Sigmoid colon (tissue), 7 donors: ENCODE data around the gene PHLPP1. TPM values are rescaled to one million over a fixed set of nuclear protein-coding genes. Genes with fewer than 3 reads are reported as not detected.

ENCODE experiments used
- DNase-seq: peaks from one replicate; pipeline ENCODE4 v3.0.0-alpha.2; 2019
- H3K27ac ChIP-seq, 4 donors: fragments of 200-600 bp; sonication (generic); one replicate each; pipeline ENCODE4 v1.5.1; 2016 to 2019; ENCODE audit warnings: mild to moderate bottlenecking in 1 of 4
- H3K27me3 ChIP-seq, 3 donors: fragments of 200-600 bp; sonication (generic); one replicate each; pipeline ENCODE4 v1.5.1; 2019; ENCODE audit warnings: mild to moderate bottlenecking in 1 of 3
- H3K36me3 ChIP-seq, 4 donors: fragments of 200-600 bp; sonication (generic); one replicate each; pipeline ENCODE4 v1.5.1; 2016 to 2019
- H3K4me1 ChIP-seq, 4 donors: fragments of 200-600 bp; sonication (generic); one replicate each; pipeline ENCODE4 v1.5.1; 2017 to 2019
- H3K4me3 ChIP-seq, 4 donors: fragments of 200-600 bp; sonication (generic); one replicate each; pipeline ENCODE4 v1.5.1; 2017 to 2019; ENCODE audit warnings: mild to moderate bottlenecking in 2 of 4, moderate library complexity in 1 of 4
- H3K9me3 ChIP-seq, 4 donors: fragments of 200-600 bp in 3 of 4; sonication (generic) in 3 of 4; one replicate each; pipeline versions ENCODE4 v1.5.1 to v1.6.1; 2013 to 2019
- CTCF ChIP-seq, 4 experiments: fragments of 450-650 bp in 3 of 4; fragments of 200-600 bp in 1 of 4; IDR thresholded peaks; one replicate each; pipeline ENCODE4 v1.5.1; 2016 to 2019; ENCODE audit warnings: antibody characterized with exemption in 4 of 4, mild to moderate bottlenecking in 3 of 4, moderate library complexity in 2 of 4
- EP300 ChIP-seq, 4 donors: sonication (generic); formaldehyde crosslinking; IDR thresholded peaks; one replicate each; pipeline ENCODE4 v1.6.1; 2017; ENCODE audit warnings: antibody characterized with exemption in 4 of 4
- POLR2A ChIP-seq, 2 donors: fragments of 450-650 bp; IDR thresholded peaks; one replicate each; pipeline ENCODE4 v1.6.1; 2016; ENCODE audit warnings: antibody characterized with exemption in 2 of 2, mild to moderate bottlenecking in 2 of 2, moderate library complexity in 2 of 2
- POLR2AphosphoS5 ChIP-seq, 4 donors: sonication (generic); formaldehyde crosslinking; IDR thresholded peaks; one replicate each; pipeline ENCODE4 v1.6.1; 2017; ENCODE audit warnings: antibody characterized with exemption in 4 of 4
- WGBS, 2 donors: extraction: QIAGEN DNeasy Blood & Tissue Kit; methylation state at CpG; one replicate each; pipeline ENCODE4 v1.1.7; 2013; 5-methylcytosine and 5-hydroxymethylcytosine counted together
- intact Hi-C: fragments of 100-400 bp; cut with DNase I; formaldehyde crosslinking; loops from one replicate; pipeline ENCODE4 v1.15.1; 2023
- polyA plus RNA-seq, 3 donors: library from polyadenylated mRNA; stranded (reverse); fragments of 200-250 nt; gene quantifications; one replicate each; pipeline ENCODE4 v1.2.3, GENCODE V29; 2013
- total RNA-seq, 4 donors: library from RNA; depleted of rRNA; stranded (reverse); fragments of >200 nt; gene quantifications; one replicate each; pipeline ENCODE4 v1.1.0, GENCODE V29; 2016
- donor health status: healthy with polysubstance abuse.
- donor health status: Bipolar disorder and iron deficiency.
- donor health status: healthy.

Gene PHLPP1
- total and polyA plus RNA-seq, 7 donors = 4.2 to 18.6 (median 7.1) TPM

- intact Hi-C loops = no loop called here
- no peak overlapping the region for H3K27ac ChIP-seq
- H3K36me3 ChIP-seq = peaks cover 0 to 38% (median 8%) of the 10 kb centered on the region in 4 donors
- no peak for DNase-seq
- H3K4me3 ChIP-seq = no peak overlapping the region
- no peaks in the 10 kb centered on the region for H3K27me3 ChIP-seq
- no peak for TF ChIP-seq POLR2A (IDR thresholded peaks at IDR 0.05)
- no peak for TF ChIP-seq POLR2AphosphoS5 (IDR thresholded peaks at IDR 0.05)
- TF ChIP-seq EP300 (IDR thresholded peaks at IDR 0.05) = no peak
- TF ChIP-seq CTCF (IDR thresholded peaks at IDR 0.05) = no peak
- H3K4me1 ChIP-seq = peaks cover 0 to 8% (median 6%) of the 10 kb centered on the region in 4 donors
- no peaks in the 10 kb centered on the region for H3K9me3 ChIP-seq
- 97% methylated on average over 42 of the region's 42 CpGs for WGBS, 2 donors
These were observed 263.1 kb downstream of the PHLPP1 start for GRCh38 chr18:62978251-62979049.

GRCh38 chr18:62979176-62979575 is 263.8 kb downstream of the PHLPP1 start:
- intact Hi-C loops = no loop called here
- TF ChIP-seq EP300 (IDR thresholded peaks at IDR 0.05) = no peak
- TF ChIP-seq POLR2AphosphoS5 (IDR thresholded peaks at IDR 0.05) = no peak
- TF ChIP-seq POLR2A (IDR thresholded peaks at IDR 0.05) = no peak
- no peak for TF ChIP-seq CTCF (IDR thresholded peaks at IDR 0.05)
- DNase-seq = no peak
- Histone ChIP-seq H3K4me3 (no peak overlapping the region), H3K9me3 (no peaks in the 10 kb centered on the region), H3K27me3 (no peaks in the 10 kb centered on the region), H3K36me3 (peaks cover 0 to 38% (median 8%) of the 10 kb centered on the region in 4 donors), H3K4me1 (peaks cover 0 to 8% (median 6%) of the 10 kb centered on the region in 4 donors), H3K27ac (no peak overlapping the region)
- WGBS, 2 donors = 54 to 66% methylated on average over 13 of the region's 13 CpGs

- Histone ChIP-seq H3K27me3 (no peaks in the 10 kb centered on the region), H3K9me3 (no peaks in the 10 kb centered on the region), H3K36me3 (peaks cover 0 to 38% (median 8%) of the 10 kb centered on the region in 4 donors), H3K27ac (no peak overlapping the region), H3K4me1 (peaks cover 0 to 8% (median 6%) of the 10 kb centered on the region in 4 donors), H3K4me3 (no peak overlapping the region)
- no peak for DNase-seq
- 70 to 78% methylated on average over 4 of the region's 4 CpGs for WGBS, 2 donors
- intact Hi-C loops = loop anchor here (10.0 kb wide), 1 partner anchor 795 kb away; the partner anchor contains the start of genes PIGN and RELCH
- TF ChIP-seq CTCF (IDR thresholded peaks at IDR 0.05) (no peak), POLR2A (IDR thresholded peaks at IDR 0.05) (no peak), EP300 (IDR thresholded peaks at IDR 0.05) (no peak), POLR2AphosphoS5 (IDR thresholded peaks at IDR 0.05) (no peak)
These were observed 264.6 kb downstream of the PHLPP1 start for GRCh38 chr18:62979900-62980299.

- H3K4me1 ChIP-seq = peaks cover 0 to 8% (median 6%) of the 10 kb centered on the region in 4 donors
- TF ChIP-seq EP300 (IDR thresholded peaks at IDR 0.05) (no peak), POLR2A (IDR thresholded peaks at IDR 0.05) (no peak), POLR2AphosphoS5 (IDR thresholded peaks at IDR 0.05) (no peak), CTCF (IDR thresholded peaks at IDR 0.05) (no peak)
- intact Hi-C loops = loop anchor here (10.0 kb wide), 1 partner anchor 797 kb away; the partner anchor contains the start of genes PIGN and RELCH
- H3K27ac ChIP-seq = no peak overlapping the region
- peaks cover 0 to 22% (median 8%) of the 10 kb centered on the region in 4 donors for H3K36me3 ChIP-seq
- no peak for DNase-seq
- H3K4me3 ChIP-seq = no peak overlapping the region
- 91% methylated on average over 11 of the region's 11 CpGs for WGBS, 2 donors
- H3K27me3 ChIP-seq = no peaks in the 10 kb centered on the region
- H3K9me3 ChIP-seq = no peaks in the 10 kb centered on the region
These were observed 266.2 kb downstream of the PHLPP1 start for GRCh38 chr18:62981566-62981965.
